ENCODE results near the gene MAN1B1.

DNA sequence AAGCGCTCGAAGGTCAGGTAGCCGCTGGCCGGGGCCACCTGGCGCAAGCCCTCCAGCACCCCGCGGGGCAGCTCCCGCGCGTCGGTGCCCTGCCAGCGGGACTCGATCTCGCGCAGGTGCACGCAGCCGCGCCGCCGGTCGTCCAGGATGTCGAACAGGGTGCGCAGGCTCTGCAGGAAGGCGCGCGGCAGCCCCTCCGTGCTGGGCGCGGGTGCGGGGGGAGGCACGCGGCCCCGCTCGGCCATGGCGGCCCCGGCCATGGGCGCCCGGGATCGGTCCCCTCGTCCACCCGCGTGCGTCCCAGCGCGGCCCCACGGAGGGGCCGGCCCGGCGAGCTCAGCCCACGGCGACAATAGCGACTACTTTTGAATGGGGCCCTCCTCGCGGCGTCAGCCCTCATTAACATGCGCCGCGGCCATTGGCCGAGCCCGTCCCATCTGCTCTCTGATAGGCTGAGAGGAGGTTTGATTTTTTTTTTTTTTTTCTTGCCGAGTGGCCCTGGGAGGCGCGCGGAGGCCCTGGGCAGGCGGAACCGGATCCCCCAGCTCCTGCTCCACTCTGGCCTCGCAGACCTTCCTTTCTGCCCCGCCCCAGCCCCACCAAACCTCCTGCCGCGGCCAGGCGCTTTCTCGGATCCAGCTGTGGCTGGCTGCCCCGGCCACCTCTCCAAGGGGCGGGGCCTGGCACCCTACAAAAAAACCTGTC, 16.4 kb upstream of the MAN1B1 start, which contains the start of gene SAPCD2:
- TF ChIP-seq, protein P1, sequence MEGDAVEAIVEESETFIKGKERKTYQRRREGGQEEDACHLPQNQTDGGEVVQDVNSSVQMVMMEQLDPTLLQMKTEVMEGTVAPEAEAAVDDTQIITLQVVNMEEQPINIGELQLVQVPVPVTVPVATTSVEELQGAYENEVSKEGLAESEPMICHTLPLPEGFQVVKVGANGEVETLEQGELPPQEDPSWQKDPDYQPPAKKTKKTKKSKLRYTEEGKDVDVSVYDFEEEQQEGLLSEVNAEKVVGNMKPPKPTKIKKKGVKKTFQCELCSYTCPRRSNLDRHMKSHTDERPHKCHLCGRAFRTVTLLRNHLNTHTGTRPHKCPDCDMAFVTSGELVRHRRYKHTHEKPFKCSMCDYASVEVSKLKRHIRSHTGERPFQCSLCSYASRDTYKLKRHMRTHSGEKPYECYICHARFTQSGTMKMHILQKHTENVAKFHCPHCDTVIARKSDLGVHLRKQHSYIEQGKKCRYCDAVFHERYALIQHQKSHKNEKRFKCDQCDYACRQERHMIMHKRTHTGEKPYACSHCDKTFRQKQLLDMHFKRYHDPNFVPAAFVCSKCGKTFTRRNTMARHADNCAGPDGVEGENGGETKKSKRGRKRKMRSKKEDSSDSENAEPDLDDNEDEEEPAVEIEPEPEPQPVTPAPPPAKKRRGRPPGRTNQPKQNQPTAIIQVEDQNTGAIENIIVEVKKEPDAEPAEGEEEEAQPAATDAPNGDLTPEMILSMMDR (IDR thresholded peaks at IDR 0.05; ENCODE audit: insufficient read depth, low read length) = no peak
- TF ChIP-seq POLR2AphosphoS5 (IDR thresholded peaks at IDR 0.05; ENCODE audit: low read depth) = no peak
- TF ChIP-seq GABPA (IDR thresholded peaks at IDR 0.05; ENCODE audit: low read depth) = no peak
- no peak for TF ChIP-seq SPI1 (IDR thresholded peaks at IDR 0.05; ENCODE audit: borderline replicate concordance, low read depth)
- TF ChIP-seq, protein P2, sequence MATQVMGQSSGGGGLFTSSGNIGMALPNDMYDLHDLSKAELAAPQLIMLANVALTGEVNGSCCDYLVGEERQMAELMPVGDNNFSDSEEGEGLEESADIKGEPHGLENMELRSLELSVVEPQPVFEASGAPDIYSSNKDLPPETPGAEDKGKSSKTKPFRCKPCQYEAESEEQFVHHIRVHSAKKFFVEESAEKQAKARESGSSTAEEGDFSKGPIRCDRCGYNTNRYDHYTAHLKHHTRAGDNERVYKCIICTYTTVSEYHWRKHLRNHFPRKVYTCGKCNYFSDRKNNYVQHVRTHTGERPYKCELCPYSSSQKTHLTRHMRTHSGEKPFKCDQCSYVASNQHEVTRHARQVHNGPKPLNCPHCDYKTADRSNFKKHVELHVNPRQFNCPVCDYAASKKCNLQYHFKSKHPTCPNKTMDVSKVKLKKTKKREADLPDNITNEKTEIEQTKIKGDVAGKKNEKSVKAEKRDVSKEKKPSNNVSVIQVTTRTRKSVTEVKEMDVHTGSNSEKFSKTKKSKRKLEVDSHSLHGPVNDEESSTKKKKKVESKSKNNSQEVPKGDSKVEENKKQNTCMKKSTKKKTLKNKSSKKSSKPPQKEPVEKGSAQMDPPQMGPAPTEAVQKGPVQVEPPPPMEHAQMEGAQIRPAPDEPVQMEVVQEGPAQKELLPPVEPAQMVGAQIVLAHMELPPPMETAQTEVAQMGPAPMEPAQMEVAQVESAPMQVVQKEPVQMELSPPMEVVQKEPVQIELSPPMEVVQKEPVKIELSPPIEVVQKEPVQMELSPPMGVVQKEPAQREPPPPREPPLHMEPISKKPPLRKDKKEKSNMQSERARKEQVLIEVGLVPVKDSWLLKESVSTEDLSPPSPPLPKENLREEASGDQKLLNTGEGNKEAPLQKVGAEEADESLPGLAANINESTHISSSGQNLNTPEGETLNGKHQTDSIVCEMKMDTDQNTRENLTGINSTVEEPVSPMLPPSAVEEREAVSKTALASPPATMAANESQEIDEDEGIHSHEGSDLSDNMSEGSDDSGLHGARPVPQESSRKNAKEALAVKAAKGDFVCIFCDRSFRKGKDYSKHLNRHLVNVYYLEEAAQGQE (IDR thresholded peaks at IDR 0.05; ENCODE audit: insufficient replicate concordance, low read depth) = no peak
